ACC112 (cell line): ENCODE measurements around the gene ADAMTSL1.
A peak's percentile ranks its signal among the peaks of the same experiment; 100 is the strongest.

Source experiments
- H2AFZ ChIP-seq: fragments of 200-600 bp; sonication (generic); one replicate; pipeline ENCODE4 v1.6.0; 2017; ENCODE audit warnings: antibody characterized with exemption, low read length; ENCODE audit not compliant: unreplicated experiment
- H3K27ac ChIP-seq: fragments of 200-600 bp; sonication (generic); 2 replicates; pipeline ENCODE4 v1.5.1; 2014; ENCODE audit warnings: low read depth, mild to moderate bottlenecking, antibody characterized with exemption, low read length, moderate library complexity
- H3K27me3 ChIP-seq: fragments of 200-600 bp; sonication (generic); 2 replicates; pipeline ENCODE4 v1.6.1; 2014; ENCODE audit warnings: mild to moderate bottlenecking, antibody characterized with exemption, low read length, moderate library complexity, mixed read lengths; ENCODE audit not compliant: insufficient read depth
- H3K36me3 ChIP-seq: fragments of 200-600 bp; sonication (generic); 2 replicates; pipeline ENCODE4 v1.6.1; 2016; ENCODE audit warnings: mild to moderate bottlenecking, antibody characterized with exemption, low read length, moderate library complexity, mixed read lengths; ENCODE audit not compliant: insufficient read depth
- H3K4me1 ChIP-seq: fragments of 200-600 bp; sonication (generic); one replicate; pipeline ENCODE4 v1.6.1; 2016; ENCODE audit warnings: low read length, mixed read lengths; ENCODE audit not compliant: insufficient read depth, unreplicated experiment, control insufficient read depth
- H3K4me3 ChIP-seq: fragments of 200-600 bp; sonication (generic); 2 replicates; pipeline ENCODE4 v1.5.1; 2014; ENCODE audit warnings: mild to moderate bottlenecking, low read depth, low read length
- H3K79me2 ChIP-seq: fragments of 200-600 bp; sonication (generic); one replicate; pipeline ENCODE4 v1.6.0; 2016; ENCODE audit warnings: low read length; ENCODE audit not compliant: control insufficient read depth, unreplicated experiment, insufficient read depth

The ADAMTSL1 gene

DNA sequence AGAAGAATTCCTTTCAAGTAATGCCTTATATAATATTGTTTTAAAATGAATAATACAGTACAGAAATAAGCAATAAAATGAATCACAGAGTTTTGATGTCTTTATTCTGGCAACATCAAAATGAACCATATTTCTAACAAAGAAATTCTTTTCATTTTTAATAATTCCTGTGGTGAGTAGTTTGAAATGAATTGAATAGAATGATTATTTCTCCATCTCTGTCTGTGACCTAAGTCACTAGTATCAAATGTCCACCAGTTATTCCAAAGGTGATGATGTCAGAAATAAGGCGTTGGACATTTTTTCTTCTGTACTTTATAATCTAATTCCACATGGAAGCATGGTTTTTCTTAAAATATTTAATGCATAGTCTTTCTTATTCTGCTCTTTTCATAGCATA lies 106.2 kb downstream of the ADAMTSL1 start:
- no peak overlapping the region for H3K27ac ChIP-seq
- no peak overlapping the region for H3K4me3 ChIP-seq
- H3K4me1 ChIP-seq: peaks cover 14% of the 10 kb centered on the region
- no peak overlapping the region for H2AFZ ChIP-seq
- H3K36me3 ChIP-seq: no peaks in the 10 kb centered on the region
- no peaks in the 10 kb centered on the region for H3K27me3 ChIP-seq
- no peaks in the 10 kb centered on the region for H3K79me2 ChIP-seq

DNA sequence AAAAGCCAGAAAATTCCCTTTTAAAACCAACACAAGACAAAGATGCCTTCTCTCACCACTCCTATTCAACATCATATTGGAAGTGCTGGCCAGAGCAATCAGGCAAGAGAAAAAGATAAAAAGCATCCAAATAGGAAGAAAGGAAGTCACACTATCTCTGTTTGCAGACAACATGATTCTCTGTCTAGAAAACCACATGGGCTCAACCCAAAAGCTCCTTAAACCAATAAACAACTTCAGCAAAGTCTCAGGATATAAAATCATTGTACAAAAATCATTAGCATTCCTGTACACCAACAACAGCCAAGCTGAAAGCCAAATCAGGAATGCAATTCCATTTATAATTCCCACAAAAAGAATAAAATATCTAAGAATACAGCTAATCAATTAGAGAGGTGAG lies 112.0 kb downstream of the ADAMTSL1 start:
- no peak overlapping the region for H3K27ac ChIP-seq
- peaks cover 4% of the 10 kb centered on the region for H3K79me2 ChIP-seq
- H3K36me3 ChIP-seq: peaks cover 16% of the 10 kb centered on the region
- no peak overlapping the region for H2AFZ ChIP-seq
- peaks cover 7% of the 10 kb centered on the region for H3K4me1 ChIP-seq
- no peaks in the 10 kb centered on the region for H3K27me3 ChIP-seq
- H3K4me3 ChIP-seq: no peak overlapping the region

DNA sequence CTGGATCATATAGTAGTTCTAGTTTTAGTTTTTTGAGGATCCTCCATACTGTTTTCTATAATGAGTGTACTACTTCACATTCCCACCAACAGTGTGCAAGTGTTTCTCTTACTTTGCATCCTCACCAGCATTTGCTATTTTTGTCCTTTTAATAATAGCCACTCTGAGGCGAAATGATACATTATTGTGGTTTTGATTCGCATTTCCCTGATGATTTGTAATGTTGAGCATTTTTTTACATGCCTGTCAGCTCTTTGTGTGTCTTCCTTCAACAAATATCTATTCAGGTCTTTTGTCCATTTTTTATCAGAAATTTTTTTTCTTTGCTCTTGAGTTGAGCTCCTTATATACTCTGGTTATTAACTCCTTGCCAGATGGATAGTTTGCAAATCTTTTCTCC lies 114.0 kb downstream of the ADAMTSL1 start:
- Histone ChIP-seq H3K4me3 (no peak overlapping the region), H3K36me3 (peaks cover 29% of the 10 kb centered on the region), H3K27me3 (no peaks in the 10 kb centered on the region), H3K4me1 (peaks cover 7% of the 10 kb centered on the region), H3K27ac (no peak overlapping the region), H2AFZ (no peak overlapping the region), H3K79me2 (peaks cover 4% of the 10 kb centered on the region)

DNA sequence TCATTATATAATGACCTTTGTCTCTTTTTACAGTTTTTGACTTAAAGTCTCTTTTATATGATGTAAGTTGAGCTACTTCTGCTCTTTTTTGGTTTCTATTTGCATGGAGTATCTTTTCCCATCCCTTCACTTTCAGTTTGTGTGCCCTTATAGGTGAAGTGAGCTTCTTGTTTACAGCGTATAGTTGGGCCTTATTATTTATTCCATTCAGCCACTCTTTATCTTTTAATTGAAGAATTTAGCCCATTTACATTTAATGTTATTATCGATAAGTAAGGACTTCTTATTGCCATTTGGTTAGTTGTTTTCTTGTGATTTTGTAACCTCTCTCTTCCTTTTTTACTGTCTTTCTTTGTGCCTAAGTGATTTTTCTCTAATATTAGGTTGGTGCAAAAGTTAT lies 117.3 kb downstream of the ADAMTSL1 start:
- Histone ChIP-seq H3K27ac (no peak overlapping the region), H3K36me3 (peaks cover 35% of the 10 kb centered on the region), H3K4me1 (peaks cover 7% of the 10 kb centered on the region), H3K4me3 (no peak overlapping the region), H3K79me2 (peaks cover 4% of the 10 kb centered on the region), H3K27me3 (no peaks in the 10 kb centered on the region), H2AFZ (no peak overlapping the region)

DNA sequence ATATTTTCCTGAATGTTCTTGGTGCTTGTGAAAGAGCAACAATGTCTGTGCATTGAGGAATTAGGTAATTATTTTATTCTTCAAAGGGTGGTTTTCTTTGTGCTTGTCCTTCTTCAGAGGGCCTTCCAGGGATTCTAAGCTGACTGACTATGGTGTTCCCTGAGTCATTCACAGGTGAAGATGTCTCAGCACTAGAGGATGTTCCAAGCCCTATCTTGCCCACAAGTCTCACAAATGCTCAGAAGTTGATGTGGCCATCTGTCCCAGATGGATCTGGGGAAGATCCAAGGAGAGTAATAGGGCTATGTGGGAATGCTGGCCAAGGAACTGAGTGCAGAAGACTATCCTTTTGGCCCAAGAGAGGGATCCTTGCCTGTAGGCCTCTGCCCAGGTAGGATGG lies 120.9 kb downstream of the ADAMTSL1 start:
- H3K4me3 ChIP-seq: no peak overlapping the region
- H3K27ac ChIP-seq: no peak overlapping the region
- no peak overlapping the region for H2AFZ ChIP-seq
- H3K79me2 ChIP-seq: peaks cover 6% of the 10 kb centered on the region
- H3K4me1 ChIP-seq: peaks cover 15% of the 10 kb centered on the region
- H3K36me3 ChIP-seq: peaks cover 29% of the 10 kb centered on the region
- no peaks in the 10 kb centered on the region for H3K27me3 ChIP-seq

DNA sequence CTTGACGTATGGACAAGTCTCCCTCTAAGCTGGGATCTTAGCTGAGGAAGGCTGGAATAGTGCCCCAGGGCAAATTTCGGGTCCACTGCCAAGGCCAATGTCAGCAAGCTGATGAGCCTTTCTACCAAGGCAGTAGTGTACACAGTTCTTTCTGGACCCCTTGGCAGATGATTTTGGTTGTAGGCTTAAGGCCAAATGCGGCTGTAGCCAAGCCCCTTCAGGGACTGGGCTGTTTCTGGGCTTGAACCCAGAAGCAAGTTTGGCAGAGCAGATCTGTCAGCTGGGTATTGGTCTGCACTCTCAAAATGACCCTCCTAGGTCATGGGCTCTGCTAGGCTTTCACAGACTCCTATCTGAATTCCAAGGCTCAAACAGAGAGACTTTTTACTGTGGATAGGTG lies 121.6 kb downstream of the ADAMTSL1 start:
- Histone ChIP-seq H3K79me2 (peaks cover 3% of the 10 kb centered on the region), H3K27ac (no peak overlapping the region), H3K4me3 (no peak overlapping the region), H3K4me1 (peaks cover 19% of the 10 kb centered on the region), H3K36me3 (peaks cover 23% of the 10 kb centered on the region), H2AFZ (no peak overlapping the region), H3K27me3 (no peaks in the 10 kb centered on the region)

DNA sequence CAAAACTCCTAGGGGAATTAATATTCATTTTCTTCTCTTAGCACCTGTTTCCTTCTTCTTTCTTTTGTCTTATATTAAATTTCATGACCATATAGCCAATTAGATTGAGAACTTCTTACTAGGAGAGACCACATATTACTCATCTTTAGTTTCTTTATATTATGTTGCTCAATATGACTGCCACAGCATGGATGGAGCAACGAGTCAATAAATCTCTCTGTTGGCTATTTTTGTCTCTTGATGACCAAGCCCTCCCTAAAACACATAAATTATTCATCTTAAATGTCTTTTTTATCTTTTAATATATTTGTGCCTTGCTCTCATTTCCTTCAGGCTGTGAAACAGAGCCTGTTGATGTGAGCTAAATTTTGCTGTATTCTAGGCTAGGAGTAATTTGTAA lies 123.0 kb downstream of the ADAMTSL1 start:
- Histone ChIP-seq H3K27me3 (no peaks in the 10 kb centered on the region), H3K4me1 (peaks cover 27% of the 10 kb centered on the region), H3K27ac (0 out of 2 replicates have a peak overlapping the region, but pooled peaks have one; percentile 15), H3K4me3 (no peak overlapping the region), H3K79me2 (peaks cover 3% of the 10 kb centered on the region), H2AFZ (no peak overlapping the region), H3K36me3 (peaks cover 9% of the 10 kb centered on the region)

DNA sequence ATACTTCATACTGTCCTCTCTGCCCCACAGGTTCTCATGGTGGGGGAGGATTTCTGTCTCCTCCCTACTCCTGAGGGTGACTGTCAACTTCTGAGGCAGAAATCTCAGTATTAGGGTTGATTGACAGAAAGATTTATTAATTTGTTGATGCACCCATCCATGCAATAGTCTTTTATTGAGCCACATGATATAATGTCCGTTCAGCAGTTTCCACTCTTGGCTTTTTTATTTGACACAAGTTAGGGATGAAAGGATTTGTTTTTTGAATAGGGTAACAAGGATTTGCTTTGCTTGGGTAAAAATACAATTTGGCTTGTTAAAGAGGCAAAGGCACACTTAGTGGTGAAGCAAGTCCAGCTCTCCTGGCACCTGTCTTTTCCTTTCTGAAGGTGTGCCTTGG lies 125.0 kb downstream of the ADAMTSL1 start:
- Histone ChIP-seq H3K27ac (no peak overlapping the region), H3K4me1 (peaks cover 27% of the 10 kb centered on the region), H3K36me3 (peaks cover 22% of the 10 kb centered on the region), H3K4me3 (no peak overlapping the region), H3K27me3 (no peaks in the 10 kb centered on the region), H3K79me2 (peaks cover 3% of the 10 kb centered on the region), H2AFZ (no peak overlapping the region)

DNA sequence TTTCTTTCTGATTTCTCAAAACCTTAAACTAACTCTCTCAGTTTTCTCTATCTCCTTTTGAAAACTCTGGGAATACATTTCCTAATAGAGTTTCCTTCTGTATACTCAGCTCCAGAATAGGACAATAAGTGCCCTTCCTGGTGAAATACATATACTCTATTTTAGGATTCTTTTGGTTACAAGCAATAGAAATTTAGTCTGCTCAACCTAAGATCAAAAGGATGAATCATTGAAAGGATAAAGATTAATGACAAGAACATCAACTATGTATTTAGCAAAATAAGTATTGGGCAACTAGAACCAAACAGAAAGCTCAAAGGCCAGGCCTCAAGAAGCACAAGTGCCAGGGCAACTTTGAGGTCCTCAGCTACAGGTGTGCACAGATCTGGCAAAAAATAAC lies 127.1 kb downstream of the ADAMTSL1 start:
- Histone ChIP-seq H3K4me3 (no peak overlapping the region), H2AFZ (no peak overlapping the region), H3K27ac (no peak overlapping the region), H3K27me3 (no peaks in the 10 kb centered on the region), H3K36me3 (peaks cover 16% of the 10 kb centered on the region), H3K79me2 (peaks cover 3% of the 10 kb centered on the region), H3K4me1 (peaks cover 40% of the 10 kb centered on the region)

DNA sequence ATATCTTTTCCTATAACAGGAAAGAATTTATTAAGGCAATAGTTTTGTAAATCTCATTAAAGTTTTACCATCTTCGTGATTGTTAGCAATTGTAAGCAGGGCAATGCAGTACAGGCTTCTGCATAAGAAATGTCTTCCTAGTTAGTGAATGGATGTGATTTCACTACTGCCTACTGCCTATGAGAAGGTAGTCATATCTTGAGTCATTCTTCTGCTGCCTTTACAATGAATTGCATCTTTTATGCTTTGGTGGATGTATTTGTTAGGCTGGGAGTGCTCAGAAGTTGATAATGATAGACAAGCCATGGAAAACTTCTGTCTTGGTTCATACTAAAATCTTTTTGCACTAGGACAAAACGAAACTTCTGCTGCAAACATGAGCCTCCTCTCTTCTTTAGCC lies 128.0 kb downstream of the ADAMTSL1 start:
- Histone ChIP-seq H3K79me2 (peaks cover 8% of the 10 kb centered on the region), H3K27ac (no peak overlapping the region), H2AFZ (no peak overlapping the region), H3K27me3 (no peaks in the 10 kb centered on the region), H3K4me3 (no peak overlapping the region), H3K4me1 (peaks cover 43% of the 10 kb centered on the region), H3K36me3 (peaks cover 16% of the 10 kb centered on the region)

DNA sequence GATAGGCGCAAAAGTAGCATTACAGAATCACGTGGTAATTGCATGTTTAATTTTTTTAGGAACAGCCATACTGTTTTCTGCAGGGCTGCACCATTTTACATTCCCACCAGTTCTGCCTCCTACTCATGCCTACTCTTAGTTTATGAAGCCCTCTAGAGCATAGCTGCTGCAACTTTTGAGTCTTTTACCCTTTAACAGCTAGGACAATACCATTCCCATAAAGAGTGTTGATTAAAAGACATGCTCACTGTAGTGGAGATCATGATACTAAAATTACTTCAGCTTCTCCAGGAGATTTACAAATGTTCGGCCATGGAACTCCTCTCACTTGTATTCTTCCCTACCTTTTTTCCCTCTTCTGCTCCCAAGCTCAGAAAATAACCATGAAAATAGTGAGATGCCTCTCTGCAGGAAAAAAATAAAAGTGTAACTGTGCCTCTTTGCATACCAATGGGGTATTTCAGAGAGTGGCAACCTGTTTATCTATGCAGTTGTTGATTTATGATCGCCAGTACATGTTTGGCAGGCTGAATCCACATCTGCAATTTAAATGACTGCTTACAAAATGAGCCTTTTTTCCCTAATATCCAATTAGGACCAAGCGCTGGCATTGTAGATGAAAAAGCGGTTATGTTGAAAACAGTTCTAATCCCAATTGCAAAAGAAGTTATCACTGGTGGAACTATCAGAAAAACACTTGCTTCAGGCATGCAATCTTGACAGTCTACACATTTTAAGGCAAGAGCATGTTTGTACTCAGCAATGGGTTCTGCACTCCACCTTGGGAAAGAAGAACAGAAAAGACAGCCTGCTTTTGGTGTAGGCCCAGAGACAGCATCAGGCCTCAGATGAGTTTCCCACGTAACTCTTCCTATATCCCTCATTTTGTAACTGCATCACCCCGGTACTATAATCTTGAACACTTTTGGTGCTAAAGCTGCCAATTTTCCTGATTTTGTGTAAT lies 131.1 kb downstream of the ADAMTSL1 start:
- Histone ChIP-seq H2AFZ (no peak overlapping the region), H3K36me3 (peaks cover 16% of the 10 kb centered on the region), H3K4me1 (peaks cover 34% of the 10 kb centered on the region), H3K79me2 (peaks cover 5% of the 10 kb centered on the region), H3K4me3 (no peak overlapping the region), H3K27ac (no peak overlapping the region), H3K27me3 (no peaks in the 10 kb centered on the region)
